GM23338 (cell line): Measurements from ENCODE around the gene RRAS. TPM values are rescaled to one million over a fixed set of nuclear protein-coding genes. Genes with fewer than 3 reads are reported as not detected.

Source experiments
- ATAC-seq: fragments of 200-7000 bp; cut with Tn5 transposase; 3 replicates; pipeline ENCODE4 v1.9.1; 2020
- DNase-seq: peaks from one replicate; pipeline ENCODE4 v3.0.0-alpha.2; 2015; ENCODE audit warnings: low spot score
- H2AFZ ChIP-seq: fragments of 200-600 bp; sonication (generic); 2 replicates; pipeline ENCODE4 v1.8.0; 2016; ENCODE audit warnings: antibody characterized with exemption, mild to moderate bottlenecking, moderate library complexity
- H3F3A ChIP-seq: fragments of 200-600 bp; sonication (generic); replicated peaks from 2 replicates; pipeline ENCODE4 v1.8.0; 2017; ENCODE audit warnings: antibody characterized with exemption, mixed run types, low read depth
- H3K27ac ChIP-seq: fragments of 200-600 bp; sonication (generic); 2 replicates; pipeline ENCODE4 v1.6.1; 2016; ENCODE audit warnings: low read depth
- H3K27me3 ChIP-seq: fragments of 200-600 bp; sonication (generic); 2 replicates; pipeline ENCODE4 v1.8.0; 2016; ENCODE audit warnings: mild to moderate bottlenecking, mixed run types, moderate library complexity; ENCODE audit not compliant: insufficient read depth
- H3K36me3 ChIP-seq: fragments of 200-600 bp; sonication (generic); 2 replicates; pipeline ENCODE4 v1.8.0; 2016; ENCODE audit warnings: mild to moderate bottlenecking; ENCODE audit not compliant: insufficient read depth
- H3K4me1 ChIP-seq: fragments of 200-600 bp; sonication (generic); 2 replicates; pipeline ENCODE4 v1.8.0; 2016; ENCODE audit warnings: mild to moderate bottlenecking, moderate library complexity; ENCODE audit not compliant: insufficient read depth
- H3K4me2 ChIP-seq: fragments of 200-600 bp; sonication (generic); 2 replicates; pipeline ENCODE4 v1.7.1; 2017; ENCODE audit warnings: mixed run types
- H3K4me3 ChIP-seq: fragments of 200-600 bp; sonication (generic); 2 replicates; pipeline ENCODE4 v1.6.1; 2016; ENCODE audit warnings: mixed run types
- H3K79me2 ChIP-seq: fragments of 200-600 bp; sonication (generic); replicated peaks from 2 replicates; pipeline ENCODE4 v1.8.0; 2017; ENCODE audit warnings: mild to moderate bottlenecking; ENCODE audit not compliant: insufficient read depth
- H3K9me2 ChIP-seq: fragments of 200-600 bp; sonication (generic); 2 replicates; pipeline ENCODE4 v1.8.0; 2017; ENCODE audit not compliant: insufficient read depth
- H4K20me1 ChIP-seq: fragments of 200-600 bp; sonication (generic); replicated peaks from 2 replicates; pipeline ENCODE4 v1.8.0; 2017; ENCODE audit warnings: mild to moderate bottlenecking; ENCODE audit not compliant: insufficient read depth
- H3K27ac Mint-ChIP-seq: 2 replicates; pipeline ENCODE4 v1.8.0; 2020; ENCODE audit warnings: inconsistent platforms, mild to moderate bottlenecking, moderate library complexity, mixed read lengths
- H3K27me3 Mint-ChIP-seq: 3 replicates; pipeline ENCODE4 v1.8.0; 2022; ENCODE audit warnings: low read depth, mild to moderate bottlenecking, moderate library complexity, mixed read lengths, inconsistent platforms; ENCODE audit not compliant: insufficient read depth, poor library complexity
- H3K36me3 Mint-ChIP-seq: 3 replicates; pipeline ENCODE4 v1.8.0; 2021; ENCODE audit warnings: low read depth, mild to moderate bottlenecking, inconsistent platforms, moderate library complexity, mixed read lengths
- H3K4me1 Mint-ChIP-seq: 3 replicates; pipeline ENCODE4 v1.8.0; 2020; ENCODE audit warnings: mild to moderate bottlenecking, inconsistent platforms, mixed read lengths
- H3K4me3 Mint-ChIP-seq: 3 replicates; pipeline ENCODE4 v1.8.0; 2021; ENCODE audit warnings: moderate library complexity, mild to moderate bottlenecking, inconsistent platforms, mixed read lengths
- H3K9me3 Mint-ChIP-seq: 3 replicates; pipeline ENCODE4 v1.8.0; 2020; ENCODE audit warnings: moderate library complexity, mild to moderate bottlenecking, inconsistent platforms, mixed read lengths
- CREB1 ChIP-seq: fragments of 250-450 bp; sonication (Bioruptor Pico); IDR thresholded peaks from 2 replicates; pipeline ENCODE4 v1.5.0; 2020; ENCODE audit warnings: low read depth, mild to moderate bottlenecking, moderate library complexity
- CTCF ChIP-seq, 2 experiments: fragments of 200-600 bp in 1 of 2; sonication (generic) in 1 of 2; conservative IDR thresholded peaks; 2 replicates each; pipeline versions ENCODE4 v1.5.1 to v1.6.1; 2016 to 2017; ENCODE audit warnings: antibody characterized with exemption in 2 of 2, low read depth in 2 of 2, mild to moderate bottlenecking in 2 of 2, moderate library complexity in 1 of 2
- ETS1 ChIP-seq: IDR thresholded peaks from 2 replicates; pipeline ENCODE4 v1.6.1; 2016; ENCODE audit warnings: antibody characterized with exemption
- EZH2 ChIP-seq: fragments of 200-600 bp; sonication (generic); IDR thresholded peaks from one replicate; pipeline ENCODE4 v1.8.0; 2017; ENCODE audit warnings: antibody characterized with exemption, mild to moderate bottlenecking, low read depth; ENCODE audit not compliant: unreplicated experiment
- EZH2phosphoT487 ChIP-seq: fragments of 200-600 bp; sonication (generic); IDR thresholded peaks from one replicate; pipeline ENCODE4 v1.8.1; 2018; ENCODE audit warnings: antibody characterized with exemption; ENCODE audit not compliant: unreplicated experiment
- JUNB ChIP-seq: IDR thresholded peaks from one replicate; pipeline ENCODE4 v1.6.1; 2016; ENCODE audit warnings: antibody characterized with exemption; ENCODE audit not compliant: unreplicated experiment
- NANOG ChIP-seq: IDR thresholded peaks from 2 replicates; pipeline ENCODE4 v1.6.1; 2016; ENCODE audit warnings: antibody characterized with exemption, borderline replicate concordance
- POLR2AphosphoS5 ChIP-seq: IDR thresholded peaks from 2 replicates; pipeline ENCODE4 v1.6.1; 2016; ENCODE audit warnings: antibody characterized with exemption, low read depth
- STAT1 ChIP-seq: IDR thresholded peaks from one replicate; pipeline ENCODE4 v1.6.1; 2016; ENCODE audit warnings: antibody characterized with exemption; ENCODE audit not compliant: unreplicated experiment
- ZNF114 ChIP-seq: fragments of 250-450 bp; sonication (Bioruptor Pico); IDR thresholded peaks from 2 replicates; pipeline ENCODE4 v1.5.0; 2020; ENCODE audit warnings: mild to moderate bottlenecking, moderate library complexity
- ZNF462 ChIP-seq: fragments of 250-450 bp; sonication (Bioruptor Pico); IDR thresholded peaks from 2 replicates; pipeline ENCODE4 v1.5.0; 2020; ENCODE audit warnings: mild to moderate bottlenecking, moderate library complexity
- polyA plus RNA-seq: library from polyadenylated mRNA; unstranded; fragments of >200 nt; fragmentation: Nextera tagmentation; extraction: Ambion mirVana; gene quantifications from 2 replicates; pipeline ENCODE4 v1.2.1, GENCODE V29; 2016
- total RNA-seq: library from RNA; depleted of rRNA; stranded (reverse); fragments of >200 nt; shearing (Covaris generic); gene quantifications from 2 replicates; pipeline ENCODE4 v1.2.3, GENCODE V29; 2014

RRAS gene
- total and polyA plus RNA-seq, 2 experiments from 2014 or later, result 9.3 to 30.0 TPM

- peaks cover 25% of the 10 kb centered on the region for H3K36me3 Mint-ChIP-seq
- Histone ChIP-seq H3K79me2 (no peaks in the 10 kb centered on the region), H2AFZ (no peak overlapping the region), H3K4me3 (no peak overlapping the region), H3K4me1 (peaks cover 12% of the 10 kb centered on the region; the same call in 1 of the 2 replicates), H4K20me1 (peaks cover 10% of the 10 kb centered on the region), H3K27me3 (no peaks in the 10 kb centered on the region), H3K27ac (peak overlapping the region; percentile 75), H3K36me3 (peaks cover 7% of the 10 kb centered on the region; the same call in 1 of the 2 replicates), H3K4me2 (no peak overlapping the region), H3F3A (peaks cover 40% of the 10 kb centered on the region), H3K9me2 (no peaks in the 10 kb centered on the region)
- H3K4me3 Mint-ChIP-seq, result 0 out of 3 replicates have a peak overlapping the region, but pooled peaks have one; percentile 28
- ATAC-seq (peak; percentile 8; the same call in 2 of the 3 replicates), DNase-seq (no peak)
- H3K27ac Mint-ChIP-seq, result no peak overlapping the region
- H3K27me3 Mint-ChIP-seq, result peaks cover 25% of the 10 kb centered on the region
- TF ChIP-seq EZH2phosphoT487 (no peak), POLR2AphosphoS5 (peak; percentile 52; the same call in 1 of the 2 replicates)
- peaks cover 18% of the 10 kb centered on the region for H3K4me1 Mint-ChIP-seq
- peaks cover 2% of the 10 kb centered on the region; the same call in 1 of the 3 replicates for H3K9me3 Mint-ChIP-seq
Measured at GRCh38 chr19:49631014-49631588, 8.8 kb downstream of the RRAS start.

- no peak overlapping the region for H3K4me2 ChIP-seq
- Mint-ChIP-seq H3K36me3 (peaks cover 28% of the 10 kb centered on the region), H3K4me3 (no peak overlapping the region; the same call in 2 of the 3 replicates), H3K9me3 (no peaks in the 10 kb centered on the region; the same call in 2 of the 3 replicates), H3K4me1 (peaks cover 7% of the 10 kb centered on the region), H3K27ac (no peak overlapping the region), H3K27me3 (peaks cover 14% of the 10 kb centered on the region)
- no peak overlapping the region for H3K4me3 ChIP-seq
- no peak overlapping the region for H2AFZ ChIP-seq
- no peaks in the 10 kb centered on the region for H3K79me2 ChIP-seq
- 0 out of 2 replicates have a peak overlapping the region, but pooled peaks have one; percentile 39 for H3K27ac ChIP-seq
- no peaks in the 10 kb centered on the region for H3K9me2 ChIP-seq
- ATAC-seq, result no peak
- H3K27me3 ChIP-seq, result no peaks in the 10 kb centered on the region
- H3F3A ChIP-seq, result peaks cover 31% of the 10 kb centered on the region
- peaks cover 7% of the 10 kb centered on the region; the same call in 1 of the 2 replicates for H3K36me3 ChIP-seq
- no peak for DNase-seq
- H4K20me1 ChIP-seq, result peaks cover 10% of the 10 kb centered on the region
- H3K4me1 ChIP-seq, result peaks cover 5% of the 10 kb centered on the region; the same call in 1 of the 2 replicates
- TF ChIP-seq JUNB (no peak), CTCF (conservative IDR thresholded peaks at IDR 0.05; ENCODE audit: low read depth in 2 of 2) (no peak), ZNF462 (CRISPR knock-in tag) (no peak), ZNF114 (no peak), EZH2 (no peak), STAT1 (no peak), ETS1 (no peak), CREB1 (CRISPR knock-in tag) (no peak), EZH2phosphoT487 (no peak), NANOG (no peak)
Measured at GRCh38 chr19:49629659-49630058, 10.3 kb downstream of the RRAS start.
